PC-9 (cell line): ENCODE results near the gene TTC36. TPM values are rescaled to one million over a fixed set of nuclear protein-coding genes. Genes with fewer than 3 reads are reported as not detected.

Source experiments
- BruUV-seq: library from RNA; stranded (reverse); fragments of 400-500 nt; replicated peaks from 2 replicates; lab custom pipeline; 2021; lab: Mats Ljungman, UMichigan
- CTCF ChIA-PET: fragments of 300-600 bp; sonication (Branson Sonifier 250); formaldehyde crosslinking; loops from one replicate; lab custom pipeline; 2022; ENCODE audit warnings: antibody characterized with exemption; lab: Charles Lee
- POLR2A ChIA-PET: fragments of 300-600 bp; sonication (Branson Sonifier 250); formaldehyde crosslinking; loops from one replicate; lab custom pipeline; 2022; ENCODE audit warnings: antibody characterized with exemption; ENCODE audit not compliant: unreplicated experiment; lab: Charles Lee
- DNase-seq, 2 experiments: peaks; one replicate each; pipeline versions ENCODE4 v3.0.0 to v3.0.0-alpha.2; 2015 to 2022; ENCODE audit warnings: mixed read lengths in 1 of 2
- H2AFZ ChIP-seq: fragments of 200-600 bp; sonication (generic); 2 replicates; pipeline ENCODE4 v1.8.1; 2017; ENCODE audit warnings: antibody characterized with exemption
- H3F3A ChIP-seq: fragments of 200-600 bp; sonication (generic); 2 replicates; pipeline ENCODE4 v1.8.1; 2017; ENCODE audit warnings: antibody characterized with exemption, mild to moderate bottlenecking, low read depth; ENCODE audit not compliant: insufficient read depth
- H3K27ac ChIP-seq: fragments of 200-600 bp; sonication (generic); 2 replicates; pipeline ENCODE4 v1.6.1; 2016; ENCODE audit warnings: mixed run types
- H3K27me3 ChIP-seq: fragments of 200-600 bp; sonication (generic); 2 replicates; pipeline ENCODE4 v1.6.1; 2016; ENCODE audit warnings: low read depth, mixed run types; ENCODE audit not compliant: insufficient read depth
- H3K36me3 ChIP-seq: fragments of 200-600 bp; sonication (generic); 2 replicates; pipeline ENCODE4 v1.6.1; 2016; ENCODE audit warnings: low read depth, mixed run types
- H3K4me1 ChIP-seq: fragments of 200-600 bp; sonication (generic); replicated peaks from 2 replicates; pipeline ENCODE4 v1.6.1; 2016; ENCODE audit warnings: mixed run types; ENCODE audit not compliant: insufficient read depth
- H3K4me2 ChIP-seq: fragments of 200-600 bp; sonication (generic); 2 replicates; pipeline ENCODE4 v1.6.1; 2017; ENCODE audit warnings: mixed run types
- H3K4me3 ChIP-seq: fragments of 200-600 bp; sonication (generic); 2 replicates; pipeline ENCODE4 v1.6.1; 2016; ENCODE audit warnings: mixed run types
- H3K79me2 ChIP-seq: fragments of 200-600 bp; sonication (generic); 2 replicates; pipeline ENCODE4 v1.6.1; 2017; ENCODE audit warnings: low read depth, mixed run types
- H3K9me2 ChIP-seq: fragments of 200-600 bp; sonication (generic); 2 replicates; pipeline ENCODE4 v1.8.1; 2017; ENCODE audit warnings: mild to moderate bottlenecking; ENCODE audit not compliant: insufficient read depth
- H3K9me3 ChIP-seq: fragments of 200-600 bp; sonication (generic); 2 replicates; pipeline ENCODE4 v1.8.1; 2016; ENCODE audit warnings: low read depth; ENCODE audit not compliant: insufficient read depth
- H4K20me1 ChIP-seq: fragments of 200-600 bp; sonication (generic); 2 replicates; pipeline ENCODE4 v1.8.1; 2017; ENCODE audit not compliant: insufficient read depth
- EZH2 ChIP-seq: fragments of 200-600 bp; sonication (generic); IDR thresholded peaks from 2 replicates; pipeline ENCODE4 v1.8.0; 2017; ENCODE audit warnings: antibody characterized with exemption, low read depth
- intact Hi-C: fragments of 100-400 bp; cut with micrococcal nuclease; formaldehyde crosslinking; loops from one replicate; pipeline ENCODE4 v1.10.0; 2022; ENCODE audit not compliant: unreplicated experiment
- total RNA-seq: library from RNA; stranded (reverse); gene quantifications from 2 replicates; pipeline ENCODE4 v1.2.3, GENCODE V29; 2021
- TF ChIP-seq, protein P1 (sequence below): fragments of 200-600 bp; sonication (generic); conservative IDR thresholded peaks from 2 replicates; pipeline ENCODE4 v1.6.1; 2017; ENCODE audit warnings: mixed run types, antibody characterized with exemption, mild to moderate bottlenecking, moderate library complexity

The TTC36 gene
- total RNA-seq, 1 experiment from 2014 or later = 0.41 TPM

DNA sequence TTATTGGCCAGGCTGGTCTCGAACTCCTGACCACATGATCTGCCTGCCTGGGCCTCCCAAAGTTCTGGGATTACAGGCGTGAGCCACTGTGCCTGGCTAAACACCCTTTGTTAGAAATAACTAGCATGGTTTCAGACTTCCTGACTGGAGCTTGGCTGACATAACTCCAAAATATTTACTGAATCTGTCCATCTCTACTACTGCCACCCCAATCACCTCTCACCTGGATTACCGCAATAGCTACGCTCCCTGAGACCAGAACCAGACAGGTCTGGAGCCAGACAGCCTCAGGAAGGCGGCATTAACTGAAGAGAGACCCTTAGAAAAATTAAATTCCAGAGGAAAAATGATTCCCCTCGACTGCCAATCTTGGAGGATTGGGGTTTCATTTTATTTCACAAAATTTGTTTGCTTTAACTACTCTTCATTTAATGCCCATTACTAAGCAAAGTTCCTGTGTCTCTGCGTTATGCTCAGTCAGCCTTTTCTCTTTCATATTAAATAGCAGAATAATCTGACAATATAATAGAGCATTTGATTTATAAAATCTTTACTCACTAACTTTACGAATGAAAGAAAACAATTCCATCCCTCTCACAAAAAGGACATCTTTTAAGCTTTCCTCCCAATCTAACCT lies 16.9 kb downstream of the TTC36 start:
- Histone ChIP-seq H3K4me2 (no peak overlapping the region), H3F3A (peaks cover 3% of the 10 kb centered on the region), H3K27me3 (no peaks in the 10 kb centered on the region), H3K9me3 (no peaks in the 10 kb centered on the region), H3K9me2 (no peaks in the 10 kb centered on the region), H3K79me2 (no peaks in the 10 kb centered on the region), H3K4me1 (no peaks in the 10 kb centered on the region), H4K20me1 (no peaks in the 10 kb centered on the region), H3K4me3 (no peak overlapping the region), H2AFZ (no peak overlapping the region), H3K36me3 (no peaks in the 10 kb centered on the region), H3K27ac (no peak overlapping the region)
- intact Hi-C loops = no loop called here
- ChIA-PET POLR2A (no interaction called here), CTCF (interaction anchor here (0.6 kb wide), 1 partner anchor 9 kb away, joined by 3 read pairs; no protein-coding TSS in a partner anchor)
- no peak for TF ChIP-seq EZH2
- TF ChIP-seq, protein P1, sequence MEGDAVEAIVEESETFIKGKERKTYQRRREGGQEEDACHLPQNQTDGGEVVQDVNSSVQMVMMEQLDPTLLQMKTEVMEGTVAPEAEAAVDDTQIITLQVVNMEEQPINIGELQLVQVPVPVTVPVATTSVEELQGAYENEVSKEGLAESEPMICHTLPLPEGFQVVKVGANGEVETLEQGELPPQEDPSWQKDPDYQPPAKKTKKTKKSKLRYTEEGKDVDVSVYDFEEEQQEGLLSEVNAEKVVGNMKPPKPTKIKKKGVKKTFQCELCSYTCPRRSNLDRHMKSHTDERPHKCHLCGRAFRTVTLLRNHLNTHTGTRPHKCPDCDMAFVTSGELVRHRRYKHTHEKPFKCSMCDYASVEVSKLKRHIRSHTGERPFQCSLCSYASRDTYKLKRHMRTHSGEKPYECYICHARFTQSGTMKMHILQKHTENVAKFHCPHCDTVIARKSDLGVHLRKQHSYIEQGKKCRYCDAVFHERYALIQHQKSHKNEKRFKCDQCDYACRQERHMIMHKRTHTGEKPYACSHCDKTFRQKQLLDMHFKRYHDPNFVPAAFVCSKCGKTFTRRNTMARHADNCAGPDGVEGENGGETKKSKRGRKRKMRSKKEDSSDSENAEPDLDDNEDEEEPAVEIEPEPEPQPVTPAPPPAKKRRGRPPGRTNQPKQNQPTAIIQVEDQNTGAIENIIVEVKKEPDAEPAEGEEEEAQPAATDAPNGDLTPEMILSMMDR = no peak
- DNase-seq = no peak
- BruUV-seq = no TSS peak

DNA sequence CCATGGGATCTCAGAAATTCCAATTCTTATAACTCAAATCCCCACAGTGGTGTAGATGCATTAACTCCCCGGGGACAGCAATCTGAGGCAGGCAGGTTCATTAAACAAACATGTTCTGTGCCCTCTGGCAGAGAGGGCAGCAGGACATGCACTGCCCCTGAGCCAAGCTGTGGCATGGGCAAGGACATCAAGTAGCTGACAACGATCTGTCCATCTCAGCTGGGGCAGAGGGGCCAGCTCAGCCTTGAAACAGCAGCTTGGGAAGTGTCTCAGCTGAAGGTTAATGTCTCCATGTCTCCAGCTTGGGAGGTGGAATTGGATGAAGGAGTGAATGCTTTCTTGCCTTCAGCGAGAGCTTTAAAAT lies 17.4 kb downstream of the TTC36 start:
- DNase-seq = no peak
- Histone ChIP-seq H3F3A (peaks cover 3% of the 10 kb centered on the region), H3K27me3 (no peaks in the 10 kb centered on the region), H2AFZ (no peak overlapping the region), H3K9me2 (no peaks in the 10 kb centered on the region), H3K4me2 (no peak overlapping the region), H3K4me3 (no peak overlapping the region), H3K27ac (no peak overlapping the region), H3K4me1 (no peaks in the 10 kb centered on the region), H3K79me2 (no peaks in the 10 kb centered on the region), H3K9me3 (no peaks in the 10 kb centered on the region), H4K20me1 (no peaks in the 10 kb centered on the region), H3K36me3 (no peaks in the 10 kb centered on the region)
- intact Hi-C loops = no loop called here
- BruUV-seq = no TSS peak
- ChIA-PET CTCF (interaction anchor here (0.6 kb wide), 1 partner anchor 10 kb away, joined by 3 read pairs; no protein-coding TSS in a partner anchor), POLR2A (no interaction called here)
- TF ChIP-seq, protein P1 = no peak
- TF ChIP-seq EZH2 = no peak

DNA sequence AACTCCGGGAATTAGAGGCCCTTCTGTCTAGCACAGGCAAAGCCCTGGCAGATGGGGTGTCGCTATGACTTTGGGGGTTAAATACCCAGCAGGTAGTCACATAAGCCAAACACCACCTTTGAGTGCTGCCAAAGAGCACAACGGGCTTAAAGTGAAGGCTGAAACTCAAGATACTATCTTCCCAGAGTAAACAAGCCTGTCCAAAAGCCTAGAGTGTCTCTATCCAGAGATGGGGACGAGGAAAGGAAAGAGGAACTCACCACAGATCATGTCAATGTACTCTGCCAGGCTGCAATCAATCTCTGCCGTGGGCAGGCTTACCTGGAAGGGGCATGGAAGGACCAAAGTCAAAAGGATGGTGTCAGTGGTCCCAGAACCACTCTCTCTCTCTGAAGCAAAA lies 18.3 kb downstream of the TTC36 start:
- no TSS peak for BruUV-seq
- Histone ChIP-seq H3K9me3 (no peaks in the 10 kb centered on the region), H3K4me1 (no peaks in the 10 kb centered on the region), H4K20me1 (no peaks in the 10 kb centered on the region), H3K4me2 (no peak overlapping the region), H3K27me3 (no peaks in the 10 kb centered on the region), H3K27ac (no peak overlapping the region), H3K4me3 (no peak overlapping the region), H2AFZ (no peak overlapping the region), H3K9me2 (no peaks in the 10 kb centered on the region), H3K36me3 (no peaks in the 10 kb centered on the region), H3K79me2 (no peaks in the 10 kb centered on the region), H3F3A (peaks cover 3% of the 10 kb centered on the region)
- CTCF ChIA-PET = no interaction called here
- TF ChIP-seq, protein P1 = no peak
- TF ChIP-seq EZH2 = no peak
- intact Hi-C loops = no loop called here
- DNase-seq = no peak
- POLR2A ChIA-PET = no interaction called here
